ENCODE data around the gene PDE3A.
A peak's percentile ranks its signal among the peaks of the same experiment; 100 is the strongest.

The PDE3A gene

GRCh38 chr12:20631711-20632110 is 263.4 kb downstream of the PDE3A start:
- no peaks in the 10 kb centered on the region for H3K36me3 Mint-ChIP-seq (ENCODE audit: low read depth)
- no peaks in the 10 kb centered on the region for H3K9me3 Mint-ChIP-seq
- H3K27ac Mint-ChIP-seq: no peak overlapping the region
- peaks cover 35% of the 10 kb centered on the region for H3K4me1 Mint-ChIP-seq
- TF ChIP-seq CTCF (IDR thresholded peaks at IDR 0.05): no peak
- no peak overlapping the region for H3K4me3 Mint-ChIP-seq
- DNase-seq: no peak
- H3K27me3 Mint-ChIP-seq (ENCODE audit: low read depth, poor library complexity): peaks cover 3% of the 10 kb centered on the region

GRCh38 chr12:20641106-20641505 is 272.8 kb downstream of the PDE3A start:
- H3K36me3 Mint-ChIP-seq (ENCODE audit: low read depth): no peaks in the 10 kb centered on the region
- peaks cover 1% of the 10 kb centered on the region for H3K27me3 Mint-ChIP-seq (ENCODE audit: low read depth, poor library complexity)
- no peak overlapping the region for H3K4me3 Mint-ChIP-seq
- no peak for DNase-seq
- no peak for TF ChIP-seq CTCF (IDR thresholded peaks at IDR 0.05)
- no peak overlapping the region for H3K27ac Mint-ChIP-seq
- H3K9me3 Mint-ChIP-seq: no peaks in the 10 kb centered on the region
- no peaks in the 10 kb centered on the region for H3K4me1 Mint-ChIP-seq

- Mint-ChIP-seq H3K27ac (no peak overlapping the region), H3K27me3 (ENCODE audit: low read depth, poor library complexity) (peaks cover 3% of the 10 kb centered on the region), H3K36me3 (ENCODE audit: low read depth) (no peaks in the 10 kb centered on the region), H3K4me3 (no peak overlapping the region), H3K9me3 (no peaks in the 10 kb centered on the region), H3K4me1 (no peaks in the 10 kb centered on the region)
- TF ChIP-seq CTCF (IDR thresholded peaks at IDR 0.05): no peak
- DNase-seq: no peak
These were observed 275.5 kb downstream of the PDE3A start for GRCh38 chr12:20643822-20644221.

GRCh38 chr12:20646239-20646827 is 278.0 kb downstream of the PDE3A start:
- no peak for DNase-seq

GRCh38 chr12:20653871-20654270 is 285.5 kb downstream of the PDE3A start:
- DNase-seq: no peak
- Mint-ChIP-seq H3K4me3 (no peak overlapping the region), H3K9me3 (no peaks in the 10 kb centered on the region), H3K27ac (no peak overlapping the region), H3K36me3 (ENCODE audit: low read depth) (no peaks in the 10 kb centered on the region), H3K27me3 (ENCODE audit: low read depth, poor library complexity) (no peaks in the 10 kb centered on the region), H3K4me1 (no peaks in the 10 kb centered on the region)
- no peak for TF ChIP-seq CTCF (IDR thresholded peaks at IDR 0.05)

More at GRCh38 chr12:20646239-20646827, 278.0 kb downstream of the PDE3A start:
- Mint-ChIP-seq H3K4me3 (no peak overlapping the region), H3K27ac (no peak overlapping the region), H3K27me3 (ENCODE audit: low read depth, poor library complexity) (peaks cover 3% of the 10 kb centered on the region), H3K36me3 (ENCODE audit: low read depth) (no peaks in the 10 kb centered on the region), H3K9me3 (no peaks in the 10 kb centered on the region), H3K4me1 (no peaks in the 10 kb centered on the region)
- TF ChIP-seq CTCF (IDR thresholded peaks at IDR 0.05): peak; percentile 64

- Mint-ChIP-seq H3K9me3 (peaks cover 18% of the 10 kb centered on the region), H3K27me3 (ENCODE audit: low read depth, poor library complexity) (no peaks in the 10 kb centered on the region), H3K27ac (no peak overlapping the region), H3K36me3 (ENCODE audit: low read depth) (no peaks in the 10 kb centered on the region), H3K4me3 (no peak overlapping the region), H3K4me1 (no peaks in the 10 kb centered on the region)
- no peak for TF ChIP-seq CTCF (IDR thresholded peaks at IDR 0.05)
- no peak for DNase-seq
These were observed 288.3 kb downstream of the PDE3A start for GRCh38 chr12:20656600-20656999.
